Lower leg skin (tissue), 4 donors: ENCODE measurements around the gene ZNF618. TPM values are rescaled to one million over a fixed set of nuclear protein-coding genes. Genes with fewer than 3 reads are reported as not detected.
A peak's percentile ranks its signal among the peaks of the same experiment; 100 is the strongest.

Source experiments
- DNase-seq, 2 donors: peaks; one replicate each; pipeline ENCODE4 v3.0.0-alpha.2; 2019; ENCODE audit warnings: low spot score in 2 of 2
- H3K4me3 ChIP-seq: fragments of 200-600 bp; sonication (generic); 2 replicates; pipeline ENCODE4 v1.5.1; 2017; ENCODE audit warnings: mild to moderate bottlenecking, low read depth; ENCODE audit not compliant: poor library complexity, severe bottlenecking
- CTCF ChIP-seq, 3 donors: fragments of 450-650 bp; IDR thresholded peaks; one replicate each; pipeline ENCODE4 v1.5.1; 2016; ENCODE audit warnings: antibody characterized with exemption in 3 of 3, mild to moderate bottlenecking in 3 of 3, moderate library complexity in 2 of 3
- POLR2A ChIP-seq, 2 donors: fragments of 450-650 bp; IDR thresholded peaks; one replicate each; pipeline ENCODE4 v1.6.1; 2016 to 2017; ENCODE audit warnings: antibody characterized with exemption in 2 of 2, mild to moderate bottlenecking in 1 of 2, moderate library complexity in 1 of 2
- WGBS, 2 donors: methylation state at CpG; one replicate each; pipeline ENCODE4 v1.1.5; 2018; 5-methylcytosine and 5-hydroxymethylcytosine counted together
- intact Hi-C: fragments of 100-400 bp; cut with DNase I; formaldehyde crosslinking; loops from one replicate; pipeline ENCODE4 v1.15.0; 2023; ENCODE audit warnings: low total_unique reads
- total RNA-seq, 4 donors: library from RNA; depleted of rRNA; stranded (reverse); fragments of >200 nt; gene quantifications; one replicate each; pipeline ENCODE4 v1.1.0, GENCODE V29; 2016

ZNF618 gene
- total RNA-seq, 4 donors from 2014 or later: 1.1 to 4.1 (median 2.5) TPM

- WGBS, 2 donors: 71 to 75% methylated on average over 15 of the region's 15 CpGs
These were observed 128.2 kb downstream of the ZNF618 start for GRCh38 chr9:114004221-114004716.

DNA sequence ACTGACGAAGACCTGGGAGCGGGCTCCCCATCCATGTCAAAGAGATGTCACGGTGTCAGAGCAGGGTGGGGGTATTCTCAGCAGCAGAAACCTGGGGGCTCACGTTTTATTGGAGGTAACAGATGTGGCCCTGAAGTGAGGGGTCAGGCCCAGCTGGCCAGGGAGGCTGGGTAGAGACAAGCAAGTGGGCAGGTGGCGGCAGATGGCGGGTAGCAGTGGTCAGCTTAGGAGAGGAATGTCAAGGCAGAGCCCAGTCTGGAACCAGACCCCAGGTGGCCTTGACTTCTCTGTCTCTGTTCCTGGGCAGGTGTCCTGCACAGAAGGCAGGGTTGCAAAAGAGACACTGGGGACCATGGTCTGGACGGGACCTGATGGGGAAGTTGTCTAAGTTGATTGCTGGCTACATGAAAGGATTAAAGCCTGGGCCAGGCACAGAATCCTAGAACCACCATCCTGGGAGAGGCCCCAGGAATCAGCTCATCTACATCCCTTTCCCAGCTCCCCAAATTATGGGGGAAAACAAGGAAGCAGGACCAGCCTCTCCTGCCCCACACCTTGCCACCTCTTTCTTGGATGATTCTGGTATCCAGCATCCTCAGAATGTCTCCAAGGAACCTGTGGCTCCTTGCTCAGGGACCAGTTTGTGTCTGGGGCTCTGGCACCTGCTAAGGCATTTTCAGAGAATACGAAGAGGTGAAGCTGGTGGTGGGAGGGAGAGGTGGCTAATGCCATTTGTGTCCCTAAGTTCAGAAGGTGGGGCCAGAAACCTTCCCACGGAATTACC lies 129.5 kb downstream of the ZNF618 start:
- intact Hi-C loops: no loop called here
- 84 to 95% methylated on average over 9 of the region's 9 CpGs for WGBS, 2 donors
- TF ChIP-seq POLR2A (IDR thresholded peaks at IDR 0.05) (no peak), CTCF (IDR thresholded peaks at IDR 0.05) (no peak)
- DNase-seq: peak; percentile 5 to 68
- no peak overlapping the region for H3K4me3 ChIP-seq

More at GRCh38 chr9:114004221-114004716, 128.2 kb downstream of the ZNF618 start:
- intact Hi-C loops: no loop called here
- peak; percentile 53 to 84 for DNase-seq
- no peak overlapping the region for H3K4me3 ChIP-seq
- TF ChIP-seq CTCF (IDR thresholded peaks at IDR 0.05) (no peak), POLR2A (IDR thresholded peaks at IDR 0.05) (no peak)

GRCh38 chr9:114006155-114006550 lies 130.0 kb downstream of the ZNF618 start:
- peak; percentile 7 to 29 for DNase-seq
- WGBS, 2 donors: 91 to 96% methylated on average over 4 of the region's 4 CpGs
- TF ChIP-seq CTCF (IDR thresholded peaks at IDR 0.05): no peak

GRCh38 chr9:114006931-114007691 lies 131.0 kb downstream of the ZNF618 start:
- intact Hi-C loops: no loop called here
- no peak for TF ChIP-seq POLR2A (IDR thresholded peaks at IDR 0.05)
- TF ChIP-seq CTCF (IDR thresholded peaks at IDR 0.05): no peak
- peak; percentile 7 to 78 for DNase-seq
- no peak overlapping the region for H3K4me3 ChIP-seq
- 88 to 95% methylated on average over 10 of the region's 10 CpGs for WGBS, 2 donors

More at GRCh38 chr9:114006155-114006550, 130.0 kb downstream of the ZNF618 start:
- H3K4me3 ChIP-seq: no peak overlapping the region
- intact Hi-C loops: no loop called here

- TF ChIP-seq CTCF (IDR thresholded peaks at IDR 0.05): no peak
- no peak for TF ChIP-seq POLR2A (IDR thresholded peaks at IDR 0.05)
- no peak overlapping the region for H3K4me3 ChIP-seq
- WGBS, 2 donors: 86 to 92% methylated on average over 18 of the region's 18 CpGs
- DNase-seq: peak in 1 of 2 donors; percentile 72
- intact Hi-C loops: no loop called here
These were observed 132.0 kb downstream of the ZNF618 start for GRCh38 chr9:114007991-114008666.
